Measurements from ENCODE around the gene GIPC1.

The GIPC1 gene

GRCh38 chr19:14433554-14434501, 62.1 kb downstream of the GIPC1 start:
- no peaks in the 10 kb centered on the region for H3K36me3 Mint-ChIP-seq (ENCODE audit: low read depth)
- H3K27me3 Mint-ChIP-seq (ENCODE audit: low read depth): peaks cover 13% of the 10 kb centered on the region
- H3K27ac Mint-ChIP-seq: peak overlapping the region; percentile 70 to 82 (median 79)
- peak overlapping the region; percentile 85 to 90 (median 86) for H3K4me3 Mint-ChIP-seq
- TF ChIP-seq, protein P1, sequence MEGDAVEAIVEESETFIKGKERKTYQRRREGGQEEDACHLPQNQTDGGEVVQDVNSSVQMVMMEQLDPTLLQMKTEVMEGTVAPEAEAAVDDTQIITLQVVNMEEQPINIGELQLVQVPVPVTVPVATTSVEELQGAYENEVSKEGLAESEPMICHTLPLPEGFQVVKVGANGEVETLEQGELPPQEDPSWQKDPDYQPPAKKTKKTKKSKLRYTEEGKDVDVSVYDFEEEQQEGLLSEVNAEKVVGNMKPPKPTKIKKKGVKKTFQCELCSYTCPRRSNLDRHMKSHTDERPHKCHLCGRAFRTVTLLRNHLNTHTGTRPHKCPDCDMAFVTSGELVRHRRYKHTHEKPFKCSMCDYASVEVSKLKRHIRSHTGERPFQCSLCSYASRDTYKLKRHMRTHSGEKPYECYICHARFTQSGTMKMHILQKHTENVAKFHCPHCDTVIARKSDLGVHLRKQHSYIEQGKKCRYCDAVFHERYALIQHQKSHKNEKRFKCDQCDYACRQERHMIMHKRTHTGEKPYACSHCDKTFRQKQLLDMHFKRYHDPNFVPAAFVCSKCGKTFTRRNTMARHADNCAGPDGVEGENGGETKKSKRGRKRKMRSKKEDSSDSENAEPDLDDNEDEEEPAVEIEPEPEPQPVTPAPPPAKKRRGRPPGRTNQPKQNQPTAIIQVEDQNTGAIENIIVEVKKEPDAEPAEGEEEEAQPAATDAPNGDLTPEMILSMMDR (IDR thresholded peaks at IDR 0.05; ENCODE audit: unreplicated experiment in 3 of 3): peak in 1 of 3 experiments; percentile 31
- no peaks in the 10 kb centered on the region for H3K9me3 Mint-ChIP-seq
- H3K4me1 Mint-ChIP-seq: peaks cover 14% of the 10 kb centered on the region

- H3K9me3 Mint-ChIP-seq: no peaks in the 10 kb centered on the region
These were observed 63.0 kb downstream of the GIPC1 start, which contains the start of gene PKN1 for GRCh38 chr19:14432791-14433553. TSS of gene PKN1 (plus strand) at chr19:14433306. CDS start at chr19:14433522, 216 bp downstream.

DNA sequence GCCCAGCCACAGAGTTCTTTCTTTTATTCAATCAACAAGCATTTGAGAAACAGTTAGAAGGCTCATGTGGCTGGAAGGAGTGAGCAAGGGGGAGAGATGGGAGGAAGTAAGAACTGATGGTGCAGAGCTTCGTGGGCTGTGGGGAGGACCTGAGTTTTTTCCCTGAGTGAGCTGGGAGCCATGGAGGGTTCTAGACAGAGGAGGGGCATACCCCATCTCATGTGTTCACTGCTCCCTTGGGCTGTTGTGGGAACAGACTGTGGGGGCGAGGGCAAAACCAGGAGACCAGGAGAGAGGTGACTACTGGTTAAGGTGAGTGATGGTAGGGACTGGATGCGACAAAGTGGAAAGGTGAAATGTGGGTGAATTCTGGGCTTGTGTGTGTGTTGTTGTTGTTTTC, 65.2 kb downstream of the GIPC1 start:
- no peaks in the 10 kb centered on the region for H3K36me3 Mint-ChIP-seq (ENCODE audit: low read depth)
- H3K9me3 Mint-ChIP-seq: no peaks in the 10 kb centered on the region
- H3K4me3 Mint-ChIP-seq: peak overlapping the region; percentile 38 to 84 (median 82)
- H3K27me3 Mint-ChIP-seq (ENCODE audit: low read depth): peaks cover 13% of the 10 kb centered on the region
- peak overlapping the region; percentile 43 to 88 (median 64) for H3K27ac Mint-ChIP-seq
- H3K4me1 Mint-ChIP-seq: peaks cover 14% of the 10 kb centered on the region
- TF ChIP-seq, protein P1 (IDR thresholded peaks at IDR 0.05; ENCODE audit: unreplicated experiment in 3 of 3): no peak

More at GRCh38 chr19:14432791-14433553, 63.0 kb downstream of the GIPC1 start, which contains the start of gene PKN1:
- Mint-ChIP-seq H3K36me3 (ENCODE audit: low read depth) (no peaks in the 10 kb centered on the region), H3K4me3 (peak within 1 kb of the TSS; percentile 88 to 92 (median 91)), H3K27ac (peak within 1 kb of the TSS; percentile 77 to 84 (median 82)), H3K27me3 (ENCODE audit: low read depth) (peaks cover 13% of the 10 kb centered on the region), H3K4me1 (peaks cover 14% of the 10 kb centered on the region)
- TF ChIP-seq, protein P1 (IDR thresholded peaks at IDR 0.05; ENCODE audit: unreplicated experiment in 3 of 3): no peak

DNA sequence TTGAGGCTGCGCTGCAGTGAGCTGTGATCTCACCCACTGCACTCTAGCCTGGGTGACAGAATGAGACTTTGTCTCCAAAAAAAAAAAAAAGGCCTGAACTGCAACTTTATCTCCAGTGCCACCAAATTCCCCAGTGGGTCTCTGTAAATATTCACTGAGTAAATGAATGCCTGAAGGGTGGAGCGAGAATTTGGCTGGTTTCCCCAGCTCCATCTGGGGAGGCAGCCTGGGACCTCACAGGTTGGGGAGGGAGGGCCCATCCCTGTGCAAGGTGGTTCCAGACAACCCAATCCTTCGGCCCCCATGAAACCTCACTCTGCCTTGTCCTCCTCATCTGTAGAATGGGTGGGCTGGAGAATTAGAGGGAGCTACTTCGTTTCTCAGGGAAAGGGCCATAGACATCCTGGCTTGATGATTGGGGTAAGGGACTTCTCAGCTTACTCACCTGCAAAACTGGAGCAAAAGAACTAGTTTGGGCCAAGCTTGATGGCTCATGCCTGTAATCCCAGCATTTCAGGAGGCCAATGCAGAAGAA, 67.0 kb downstream of the GIPC1 start:
- H3K4me1 Mint-ChIP-seq: peaks cover 4% of the 10 kb centered on the region
- H3K4me3 Mint-ChIP-seq: peak overlapping the region in 1 of 3 experiments; percentile 30
- H3K27ac Mint-ChIP-seq: no peak overlapping the region
- H3K9me3 Mint-ChIP-seq: no peaks in the 10 kb centered on the region
- TF ChIP-seq, protein P1 (IDR thresholded peaks at IDR 0.05; ENCODE audit: unreplicated experiment in 3 of 3): no peak
- peaks cover 13% of the 10 kb centered on the region for H3K27me3 Mint-ChIP-seq (ENCODE audit: low read depth)
- no peaks in the 10 kb centered on the region for H3K36me3 Mint-ChIP-seq (ENCODE audit: low read depth)

Measured in nephron (organoid).